Type B pancreatic cell (in vitro differentiated cells): ENCODE results near the gene ARMH2. TPM values are rescaled to one million over a fixed set of nuclear protein-coding genes. Genes with fewer than 3 reads are reported as not detected.

Experiments
- DNase-seq: peaks from one replicate; pipeline ENCODE4 v3.0.0; 2021; ENCODE audit warnings: mixed read lengths; ENCODE audit not compliant: unreplicated experiment; ENCODE audit errors: extremely low spot score
- H3K27ac Mint-ChIP-seq: 2 replicates; pipeline ENCODE4 v1.8.0; 2021; ENCODE audit warnings: mild to moderate bottlenecking, mixed read lengths
- H3K27me3 Mint-ChIP-seq: 2 replicates; pipeline ENCODE4 v1.8.0; 2021; ENCODE audit warnings: mixed read lengths
- H3K36me3 Mint-ChIP-seq: 2 replicates; pipeline ENCODE4 v1.8.0; 2021; ENCODE audit warnings: mixed read lengths
- H3K4me1 Mint-ChIP-seq: one replicate; pipeline ENCODE4 v1.8.0; 2021; ENCODE audit warnings: mixed read lengths; ENCODE audit not compliant: unreplicated experiment
- H3K4me3 Mint-ChIP-seq: 2 replicates; pipeline ENCODE4 v1.8.0; 2021; ENCODE audit warnings: mild to moderate bottlenecking, mixed read lengths
- H3K9me3 Mint-ChIP-seq: 2 replicates; pipeline ENCODE4 v1.8.0; 2021; ENCODE audit warnings: mixed read lengths
- CTCF ChIP-seq: fragments of 200-600 bp; sonication (generic); conservative IDR thresholded peaks from 2 replicates; pipeline ENCODE4 v1.5.0; 2021; ENCODE audit warnings: antibody characterized with exemption, mild to moderate bottlenecking
- total RNA-seq: library from RNA; stranded (reverse); gene quantifications from 2 replicates; pipeline ENCODE4 v1.2.1, GENCODE V29; 2021; ENCODE audit warnings: low replicate concordance

The ARMH2 gene
- total RNA-seq, 1 donor from 2014 or later, result not detected

- TF ChIP-seq CTCF, result no peak
- Mint-ChIP-seq H3K4me3 (no peak overlapping the region), H3K27ac (no peak overlapping the region), H3K4me1 (peaks cover 24% of the 10 kb centered on the region), H3K9me3 (no peaks in the 10 kb centered on the region), H3K27me3 (no peaks in the 10 kb centered on the region), H3K36me3 (no peaks in the 10 kb centered on the region)
- no peak for DNase-seq
Measured at GRCh38 chr6:24827162-24827561, 28.4 kb upstream of the ARMH2 start.

GRCh38 chr6:24825130-24825630 lies 26.5 kb upstream of the ARMH2 start:
- H3K4me3 Mint-ChIP-seq, result no peak overlapping the region
- H3K27me3 Mint-ChIP-seq, result no peaks in the 10 kb centered on the region
- no peak overlapping the region for H3K27ac Mint-ChIP-seq
- TF ChIP-seq CTCF, result no peak
- H3K36me3 Mint-ChIP-seq, result no peaks in the 10 kb centered on the region
- DNase-seq, result no peak
- H3K9me3 Mint-ChIP-seq, result no peaks in the 10 kb centered on the region
- H3K4me1 Mint-ChIP-seq, result peaks cover 10% of the 10 kb centered on the region

- no peak for TF ChIP-seq CTCF
- no peak overlapping the region for H3K27ac Mint-ChIP-seq
- no peak for DNase-seq
- no peak overlapping the region for H3K4me3 Mint-ChIP-seq
- no peaks in the 10 kb centered on the region for H3K9me3 Mint-ChIP-seq
- no peaks in the 10 kb centered on the region for H3K36me3 Mint-ChIP-seq
- H3K27me3 Mint-ChIP-seq, result no peaks in the 10 kb centered on the region
- H3K4me1 Mint-ChIP-seq, result peaks cover 10% of the 10 kb centered on the region
Measured at GRCh38 chr6:24824142-24824938, 25.6 kb upstream of the ARMH2 start.

- Mint-ChIP-seq H3K36me3 (no peaks in the 10 kb centered on the region), H3K4me3 (no peak overlapping the region), H3K4me1 (peaks cover 10% of the 10 kb centered on the region), H3K9me3 (no peaks in the 10 kb centered on the region), H3K27me3 (no peaks in the 10 kb centered on the region), H3K27ac (no peak overlapping the region)
- no peak for TF ChIP-seq CTCF
- DNase-seq, result no peak
Measured at GRCh38 chr6:24823185-24823584, 24.5 kb upstream of the ARMH2 start.

- H3K27me3 Mint-ChIP-seq, result no peaks in the 10 kb centered on the region
- no peak overlapping the region for H3K27ac Mint-ChIP-seq
- DNase-seq, result no peak
- no peak for TF ChIP-seq CTCF
- peaks cover 10% of the 10 kb centered on the region for H3K4me1 Mint-ChIP-seq
- no peak overlapping the region for H3K4me3 Mint-ChIP-seq
- H3K36me3 Mint-ChIP-seq, result no peaks in the 10 kb centered on the region
- no peaks in the 10 kb centered on the region for H3K9me3 Mint-ChIP-seq
Measured at GRCh38 chr6:24822696-24823095, 24.0 kb upstream of the ARMH2 start.
